Activated T-cell treated with anti-CD3 and anti-CD28 coated beads, Interleukin-2, amount 50 U/mL, for 24 hours (primary cell): ENCODE data around the gene SKAP1.

Source experiments
- DNase-seq: peaks from one replicate; pipeline ENCODE4 v3.0.0-alpha.2; 2020
- H3K27ac Mint-ChIP-seq: 2 replicates; pipeline ENCODE4 v1.8.0; 2020; ENCODE audit warnings: mild to moderate bottlenecking, mixed read lengths
- H3K27me3 Mint-ChIP-seq: 2 replicates; pipeline ENCODE4 v1.8.0; 2020; ENCODE audit warnings: mixed read lengths
- H3K36me3 Mint-ChIP-seq: 2 replicates; pipeline ENCODE4 v1.8.0; 2020; ENCODE audit warnings: low read depth, mixed read lengths
- H3K4me1 Mint-ChIP-seq: 2 replicates; pipeline ENCODE4 v1.8.0; 2020; ENCODE audit warnings: low read depth, mixed read lengths
- H3K4me3 Mint-ChIP-seq: 2 replicates; pipeline ENCODE4 v1.8.0; 2020; ENCODE audit warnings: mild to moderate bottlenecking, moderate library complexity, mixed read lengths
- H3K9me3 Mint-ChIP-seq: 2 replicates; pipeline ENCODE4 v1.8.0; 2020; ENCODE audit warnings: mixed read lengths

The SKAP1 gene

GRCh38 chr17:48169926-48170325 is 260.1 kb downstream of the SKAP1 start:
- no peaks in the 10 kb centered on the region for H3K9me3 Mint-ChIP-seq
- peaks cover 53% of the 10 kb centered on the region for H3K36me3 Mint-ChIP-seq
- DNase-seq = no peak
- H3K27ac Mint-ChIP-seq = no peak overlapping the region
- H3K4me1 Mint-ChIP-seq = peaks cover 21% of the 10 kb centered on the region
- no peaks in the 10 kb centered on the region for H3K27me3 Mint-ChIP-seq
- H3K4me3 Mint-ChIP-seq = no peak overlapping the region

GRCh38 chr17:48163809-48164208 is 266.2 kb downstream of the SKAP1 start:
- H3K27me3 Mint-ChIP-seq = no peaks in the 10 kb centered on the region
- H3K27ac Mint-ChIP-seq = no peak overlapping the region
- no peak for DNase-seq
- no peak overlapping the region for H3K4me3 Mint-ChIP-seq
- no peaks in the 10 kb centered on the region for H3K9me3 Mint-ChIP-seq
- H3K4me1 Mint-ChIP-seq = peaks cover 8% of the 10 kb centered on the region
- peaks cover 63% of the 10 kb centered on the region for H3K36me3 Mint-ChIP-seq

DNA sequence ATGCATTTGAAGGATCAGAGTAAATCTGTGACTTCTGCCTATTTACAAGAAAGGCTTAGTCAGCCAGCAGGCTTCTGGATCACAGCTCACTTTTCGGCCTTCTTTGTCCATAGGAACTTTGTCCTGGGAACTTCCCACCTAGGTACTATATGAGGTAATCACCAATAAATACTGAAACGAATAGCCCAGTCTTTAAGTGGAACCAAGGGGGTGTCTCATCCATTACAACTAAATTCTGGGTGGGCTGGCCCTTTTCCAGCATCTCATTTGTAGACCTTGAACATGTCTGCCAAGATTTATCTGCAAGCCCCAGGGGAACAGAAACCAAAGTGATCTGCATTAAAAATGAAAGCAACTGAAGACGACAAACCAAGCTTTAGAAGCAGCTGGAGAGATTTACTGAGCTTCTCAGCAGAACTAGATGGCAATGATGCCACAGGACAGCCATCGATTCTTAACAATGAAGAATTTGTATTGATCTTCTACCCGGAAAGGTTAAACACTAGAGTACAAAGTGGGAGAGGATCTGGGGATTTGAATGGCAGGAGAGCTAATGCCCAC is 267.0 kb downstream of the SKAP1 start:
- Mint-ChIP-seq H3K4me1 (peaks cover 8% of the 10 kb centered on the region), H3K4me3 (no peak overlapping the region), H3K27me3 (no peaks in the 10 kb centered on the region), H3K36me3 (peaks cover 61% of the 10 kb centered on the region), H3K9me3 (no peaks in the 10 kb centered on the region), H3K27ac (peak overlapping the region; percentile 35)
- DNase-seq = no peak

DNA sequence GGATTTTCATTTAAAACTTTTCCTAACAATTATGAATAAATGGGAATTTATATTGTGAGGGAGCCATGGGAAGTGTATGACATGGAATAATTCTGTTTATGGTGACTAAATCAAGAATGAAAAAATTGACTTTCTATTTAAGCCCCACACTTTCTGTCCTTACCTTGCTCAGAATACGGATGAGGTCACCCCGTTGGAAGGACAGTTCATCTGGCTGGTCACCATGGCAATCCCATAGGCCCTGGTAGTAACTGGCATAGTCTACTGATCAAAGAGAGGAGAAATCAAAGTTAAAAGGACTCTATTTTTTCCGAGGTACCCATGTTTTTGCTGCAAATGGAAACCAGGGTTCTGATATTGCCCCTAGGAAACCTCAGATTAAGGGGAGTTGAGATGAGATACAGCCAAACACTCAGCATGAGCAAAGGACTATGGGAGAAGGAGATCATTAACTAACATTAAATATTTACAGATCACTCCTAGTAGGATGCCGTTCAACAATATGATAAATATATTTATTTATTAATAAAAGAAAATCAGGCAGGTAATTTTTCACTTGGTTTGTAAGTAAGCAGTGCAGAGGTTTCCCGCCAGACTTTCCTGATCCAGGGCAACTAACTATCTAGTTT is 267.6 kb downstream of the SKAP1 start:
- Mint-ChIP-seq H3K36me3 (peaks cover 59% of the 10 kb centered on the region), H3K9me3 (no peaks in the 10 kb centered on the region), H3K4me1 (peaks cover 8% of the 10 kb centered on the region), H3K4me3 (no peak overlapping the region), H3K27ac (peak overlapping the region; percentile 18), H3K27me3 (no peaks in the 10 kb centered on the region)
- no peak for DNase-seq

- peaks cover 59% of the 10 kb centered on the region for H3K36me3 Mint-ChIP-seq
- peaks cover 3% of the 10 kb centered on the region for H3K4me1 Mint-ChIP-seq
- DNase-seq = no peak
- no peak overlapping the region for H3K27ac Mint-ChIP-seq
- no peaks in the 10 kb centered on the region for H3K27me3 Mint-ChIP-seq
- H3K4me3 Mint-ChIP-seq = no peak overlapping the region
- no peaks in the 10 kb centered on the region for H3K9me3 Mint-ChIP-seq
Measured at GRCh38 chr17:48161127-48161905, 268.7 kb downstream of the SKAP1 start.

DNA sequence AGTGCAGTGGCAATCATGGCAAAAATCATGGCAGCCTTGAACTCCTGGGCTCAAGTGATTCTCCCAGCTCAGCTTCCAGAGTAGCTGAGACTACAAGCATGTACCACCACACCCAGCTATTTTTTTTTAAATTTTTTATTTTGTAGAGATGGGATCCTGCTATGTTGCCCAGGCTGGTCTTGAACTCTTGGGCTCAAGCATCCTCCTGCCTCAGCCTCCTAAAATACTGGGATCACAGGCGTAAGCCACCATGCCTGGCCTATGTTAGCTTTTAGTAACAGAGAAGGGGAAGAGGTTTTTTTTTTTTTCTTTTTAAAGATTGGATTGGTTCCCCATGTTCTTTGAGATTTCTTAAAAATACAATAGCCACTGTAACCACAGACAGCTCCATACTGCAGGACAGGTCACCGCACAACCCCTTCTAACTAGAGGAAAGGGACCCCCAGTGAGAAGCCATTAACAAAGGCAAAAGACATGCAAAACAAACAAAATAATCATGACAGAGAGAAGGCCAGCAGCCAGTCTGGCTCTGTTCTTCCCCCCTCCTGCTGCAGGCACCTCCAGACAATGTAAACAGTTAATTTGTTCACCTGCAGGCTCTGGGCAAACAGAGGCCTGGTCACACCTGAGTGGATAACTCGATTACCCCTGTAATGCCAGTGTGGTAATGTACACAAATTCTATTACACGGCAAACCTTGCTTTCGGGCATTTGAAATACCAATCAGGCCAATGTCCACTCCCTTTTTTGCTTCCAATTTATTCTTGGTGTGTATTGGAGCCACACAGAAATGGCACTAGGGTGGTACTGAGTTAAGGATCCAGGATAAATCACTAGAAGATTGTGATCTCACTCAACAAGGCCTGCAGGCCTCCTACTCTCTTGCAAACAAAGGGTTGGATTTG is 269.6 kb downstream of the SKAP1 start:
- no peak overlapping the region for H3K27ac Mint-ChIP-seq

DNA sequence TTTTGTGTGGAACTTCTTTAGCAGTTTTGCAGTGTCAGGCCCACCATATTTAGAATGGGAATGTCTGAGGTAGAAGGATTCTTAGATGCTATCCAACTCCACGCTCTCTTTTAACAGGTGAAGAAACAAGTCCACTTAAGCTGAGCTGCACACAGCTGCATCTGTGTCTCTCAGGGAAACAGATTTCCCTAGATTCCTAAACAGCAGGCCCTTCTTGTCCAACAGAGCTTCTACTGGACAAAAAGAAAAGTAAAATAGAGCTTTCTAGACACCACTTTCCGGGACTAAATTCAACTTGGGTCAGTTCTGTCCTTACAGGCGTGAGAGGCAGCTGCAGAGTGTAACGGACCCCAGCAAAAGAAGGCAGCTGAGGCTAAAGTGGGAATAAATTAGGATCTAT is 270.8 kb downstream of the SKAP1 start:
- no peaks in the 10 kb centered on the region for H3K9me3 Mint-ChIP-seq
- no peaks in the 10 kb centered on the region for H3K27me3 Mint-ChIP-seq
- no peak overlapping the region for H3K4me3 Mint-ChIP-seq
- peaks cover 3% of the 10 kb centered on the region for H3K4me1 Mint-ChIP-seq
- DNase-seq = no peak
- peak overlapping the region; percentile 23 for H3K27ac Mint-ChIP-seq
- H3K36me3 Mint-ChIP-seq = peaks cover 55% of the 10 kb centered on the region

More for the DNA sequence above, 269.6 kb downstream of the SKAP1 start:
- Mint-ChIP-seq H3K4me3 (no peak overlapping the region), H3K4me1 (peaks cover 3% of the 10 kb centered on the region), H3K9me3 (no peaks in the 10 kb centered on the region), H3K27me3 (no peaks in the 10 kb centered on the region), H3K36me3 (peaks cover 61% of the 10 kb centered on the region)
- no peak for DNase-seq

GRCh38 chr17:48155889-48156611 is 274.0 kb downstream of the SKAP1 start:
- peak overlapping the region; percentile 40 for H3K27ac Mint-ChIP-seq
- DNase-seq = no peak
- H3K4me3 Mint-ChIP-seq = no peak overlapping the region
- no peaks in the 10 kb centered on the region for H3K27me3 Mint-ChIP-seq
- H3K36me3 Mint-ChIP-seq = peaks cover 50% of the 10 kb centered on the region
- no peaks in the 10 kb centered on the region for H3K9me3 Mint-ChIP-seq
- no peaks in the 10 kb centered on the region for H3K4me1 Mint-ChIP-seq

GRCh38 chr17:48153691-48154358 is 276.2 kb downstream of the SKAP1 start:
- peak overlapping the region; percentile 55 for H3K27ac Mint-ChIP-seq

GRCh38 chr17:48152289-48152688 is 277.7 kb downstream of the SKAP1 start:
- DNase-seq = no peak

More at GRCh38 chr17:48153691-48154358, 276.2 kb downstream of the SKAP1 start:
- Mint-ChIP-seq H3K4me3 (no peak overlapping the region), H3K27me3 (no peaks in the 10 kb centered on the region), H3K9me3 (no peaks in the 10 kb centered on the region), H3K36me3 (peaks cover 43% of the 10 kb centered on the region), H3K4me1 (no peaks in the 10 kb centered on the region)
- no peak for DNase-seq

DNA sequence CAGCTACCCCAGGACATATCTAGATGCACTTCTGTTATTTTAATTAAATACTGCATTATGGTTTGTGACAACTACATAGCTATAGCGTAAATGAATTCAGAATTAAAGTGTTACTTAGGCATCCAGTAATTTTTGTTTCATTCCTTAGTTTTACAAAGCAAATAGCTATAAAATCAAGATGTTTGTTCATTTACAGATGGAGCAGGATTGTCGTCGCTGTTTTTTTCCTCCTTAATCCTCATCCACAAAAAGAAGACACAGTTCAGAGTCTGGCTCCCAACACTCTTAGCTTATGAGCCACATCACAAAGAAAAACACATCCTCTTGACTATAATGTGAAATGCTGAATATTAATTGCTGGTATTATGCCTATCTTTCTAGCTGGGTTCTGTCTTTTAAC is 278.8 kb downstream of the SKAP1 start:
- Mint-ChIP-seq H3K27ac (no peak overlapping the region), H3K9me3 (no peaks in the 10 kb centered on the region), H3K4me3 (no peak overlapping the region), H3K36me3 (peaks cover 51% of the 10 kb centered on the region), H3K4me1 (no peaks in the 10 kb centered on the region), H3K27me3 (no peaks in the 10 kb centered on the region)
- DNase-seq = no peak

More at GRCh38 chr17:48152289-48152688, 277.7 kb downstream of the SKAP1 start:
- Mint-ChIP-seq H3K4me1 (no peaks in the 10 kb centered on the region), H3K36me3 (peaks cover 54% of the 10 kb centered on the region), H3K9me3 (no peaks in the 10 kb centered on the region), H3K27me3 (no peaks in the 10 kb centered on the region), H3K4me3 (no peak overlapping the region), H3K27ac (no peak overlapping the region)

DNA sequence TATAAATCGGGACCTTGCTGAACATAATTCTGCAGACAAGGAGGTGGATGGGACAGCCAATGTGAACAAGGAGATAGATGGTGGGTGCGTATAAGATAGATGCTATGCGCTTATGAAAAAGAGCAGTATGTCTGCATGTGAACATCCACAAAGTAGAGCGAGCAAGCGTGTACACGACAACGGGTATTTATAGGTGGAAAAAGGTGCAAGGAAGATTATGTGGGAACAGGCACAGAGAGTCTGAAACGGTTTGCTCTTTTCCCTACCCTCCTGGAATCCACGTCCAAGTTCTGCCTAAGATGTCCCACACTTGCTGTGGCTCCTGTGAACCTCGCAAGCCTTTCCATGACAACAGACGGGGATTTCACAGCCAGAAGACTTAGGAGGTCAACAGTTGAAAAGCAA is 279.4 kb downstream of the SKAP1 start:
- Mint-ChIP-seq H3K36me3 (peaks cover 48% of the 10 kb centered on the region), H3K27ac (no peak overlapping the region), H3K4me1 (no peaks in the 10 kb centered on the region), H3K9me3 (no peaks in the 10 kb centered on the region), H3K4me3 (no peak overlapping the region), H3K27me3 (no peaks in the 10 kb centered on the region)
- DNase-seq = no peak

DNA sequence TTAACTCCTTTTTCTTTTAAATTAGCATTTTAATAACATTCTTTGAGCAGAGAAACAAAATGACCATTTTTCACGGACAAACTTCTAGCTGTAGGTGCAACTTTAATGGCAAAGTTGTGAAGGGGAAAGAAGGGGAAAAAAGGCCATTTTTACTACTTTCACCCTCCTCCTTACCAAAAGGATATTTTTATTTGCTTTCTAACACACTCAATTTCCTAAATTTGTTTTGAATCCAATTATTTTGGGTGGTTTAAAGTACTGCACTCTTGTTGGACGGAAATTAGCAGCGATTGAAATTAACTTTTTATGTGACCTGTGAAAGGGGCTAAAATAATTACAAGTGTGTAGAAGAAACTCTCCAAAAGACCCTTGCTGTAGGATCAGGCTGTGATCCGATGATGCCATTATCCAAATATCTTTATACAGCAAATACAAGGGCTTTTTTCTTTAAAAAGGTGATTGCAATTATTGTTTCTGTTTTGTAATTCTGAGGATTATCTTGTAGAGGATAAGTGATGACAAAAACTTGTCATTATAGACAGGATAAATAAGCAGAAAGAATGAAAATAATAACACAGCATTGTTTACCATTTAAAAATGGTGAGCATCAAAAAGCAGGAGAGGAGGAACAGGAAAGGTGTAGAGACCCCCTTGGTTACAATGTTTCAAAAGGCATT is 280.1 kb downstream of the SKAP1 start:
- H3K4me3 Mint-ChIP-seq = no peak overlapping the region
- H3K4me1 Mint-ChIP-seq = peaks cover 3% of the 10 kb centered on the region
- peaks cover 49% of the 10 kb centered on the region for H3K36me3 Mint-ChIP-seq
- H3K27me3 Mint-ChIP-seq = no peaks in the 10 kb centered on the region
- no peaks in the 10 kb centered on the region for H3K9me3 Mint-ChIP-seq
- H3K27ac Mint-ChIP-seq = no peak overlapping the region
- DNase-seq = no peak
